Measurements from ENCODE around the gene ABCD4.
A peak's percentile ranks its signal among the peaks of the same experiment; 100 is the strongest.
"Not testable (repeated sequence)": the region's sequence is repeated elsewhere in the genome, so short reads cannot be mapped to it uniquely, and the experiment has no call there.

Gene ABCD4

GRCh38 chr14:74302634-74303569, at the start of gene ABCD4:
Gene ABCD4 (minus strand): TSS chr14:74302934. CDS start chr14:74302912, 22 bp downstream.
- peak; percentile 98 for DNase-seq

- no peak for DNase-seq
Measured at GRCh38 chr14:74350928-74351323, 48.2 kb upstream of the ABCD4 start.

GRCh38 chr14:74350211-74350927, 47.6 kb upstream of the ABCD4 start:
- no peak for DNase-seq

DNA sequence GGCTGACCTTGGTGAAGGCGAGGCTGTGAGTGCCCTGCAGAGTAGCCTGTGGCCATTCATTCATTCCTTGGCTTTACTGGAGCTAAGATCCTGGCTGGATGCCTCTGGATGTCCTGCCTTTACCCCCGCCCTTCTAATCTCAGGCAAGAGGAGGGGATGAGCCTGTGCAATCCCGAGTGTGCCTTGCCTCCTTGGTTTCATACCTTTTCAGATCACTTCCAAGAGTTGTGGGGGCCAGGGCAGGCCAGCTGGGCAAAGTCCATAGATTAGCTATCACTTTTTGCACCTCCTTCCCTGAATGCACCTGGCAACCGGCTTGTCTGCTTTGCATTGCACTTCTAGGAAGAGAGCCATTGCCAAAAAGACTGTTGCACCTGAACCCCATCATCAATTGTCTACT, 47.0 kb upstream of the ABCD4 start:
- DNase-seq = no peak

GRCh38 chr14:74348735-74349463, 46.2 kb upstream of the ABCD4 start:
- DNase-seq = no peak

DNA sequence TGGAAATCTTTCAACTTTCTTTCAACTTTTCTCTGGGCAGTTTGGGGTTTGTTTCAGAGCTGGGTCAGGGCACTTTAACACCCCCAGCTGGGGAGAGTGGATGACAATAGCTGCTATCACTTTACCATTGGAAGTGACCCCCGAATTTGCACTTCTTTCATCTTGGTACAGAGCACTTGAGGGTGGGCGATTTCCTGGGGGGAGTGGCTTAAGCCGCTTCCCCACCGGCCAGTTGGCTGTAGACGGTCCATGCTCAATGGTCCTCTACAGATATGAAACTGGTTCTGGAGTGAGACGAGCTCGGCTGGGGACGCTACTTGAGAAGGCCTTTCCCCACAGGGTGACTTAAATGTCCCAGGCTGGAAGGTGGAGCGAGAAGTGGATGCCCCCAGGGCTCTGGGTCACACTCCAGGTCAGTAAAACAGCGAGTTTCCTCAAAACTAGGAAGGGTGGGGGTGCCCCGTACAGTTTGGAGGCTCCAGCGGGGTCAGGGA, 45.6 kb upstream of the ABCD4 start, which contains the start of gene VRTN:
Gene VRTN, plus strand, starts transcription at position 231 of the 494 bp plus-strand sequence. CDS start 8,313 bp downstream, outside the sequence.
- DNase-seq = no peak

- no peak for DNase-seq
Measured at GRCh38 chr14:74347795-74348100, 45.0 kb upstream of the ABCD4 start.

- DNase-seq = no peak
Measured at GRCh38 chr14:74347097-74347794, 44.5 kb upstream of the ABCD4 start.

DNA sequence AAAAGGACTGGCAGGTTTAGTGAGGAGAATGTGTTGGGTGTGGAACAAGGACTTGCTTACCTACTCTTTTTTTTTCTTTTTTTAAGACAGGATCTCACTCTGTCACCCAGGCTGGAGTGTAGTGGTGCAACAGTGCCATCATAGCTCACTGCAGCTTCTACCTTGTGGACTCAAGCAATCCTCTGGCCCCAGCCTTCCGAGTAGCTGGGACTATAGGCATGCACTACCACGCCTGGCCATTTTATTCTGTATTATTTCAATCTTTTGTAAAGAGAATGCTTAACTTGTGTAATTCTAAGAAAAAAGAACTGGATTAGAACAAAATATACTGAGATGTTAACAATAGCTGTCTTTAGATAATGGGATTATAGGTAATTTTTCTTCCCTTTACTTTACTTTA, 43.6 kb upstream of the ABCD4 start:
- DNase-seq = no peak

DNA sequence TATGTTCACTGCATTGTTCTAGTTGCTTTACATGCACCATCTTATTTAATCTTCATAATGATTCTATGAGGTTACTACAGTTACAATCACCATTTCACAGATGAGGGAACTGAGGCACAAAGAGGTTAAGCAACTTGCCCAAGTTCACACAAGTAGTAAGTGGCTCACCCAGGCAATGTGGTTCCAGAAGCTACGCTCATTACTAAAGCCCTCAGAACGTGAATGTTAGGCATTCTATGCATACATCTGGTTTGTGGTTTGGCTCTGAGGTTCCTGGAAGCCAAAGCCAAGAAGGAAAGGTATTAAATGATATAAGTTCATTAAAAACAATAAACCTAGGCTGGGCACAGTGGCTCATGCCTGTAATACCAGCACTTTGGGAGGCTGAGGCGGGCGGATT, 31.2 kb upstream of the ABCD4 start:
- no peak for DNase-seq

- DNase-seq = not testable (repeated sequence)
Measured at GRCh38 chr14:74329950-74330552, 27.3 kb upstream of the ABCD4 start.

- peak; percentile 89 for DNase-seq
Measured at GRCh38 chr14:74326369-74327152, 23.8 kb upstream of the ABCD4 start.

DNA sequence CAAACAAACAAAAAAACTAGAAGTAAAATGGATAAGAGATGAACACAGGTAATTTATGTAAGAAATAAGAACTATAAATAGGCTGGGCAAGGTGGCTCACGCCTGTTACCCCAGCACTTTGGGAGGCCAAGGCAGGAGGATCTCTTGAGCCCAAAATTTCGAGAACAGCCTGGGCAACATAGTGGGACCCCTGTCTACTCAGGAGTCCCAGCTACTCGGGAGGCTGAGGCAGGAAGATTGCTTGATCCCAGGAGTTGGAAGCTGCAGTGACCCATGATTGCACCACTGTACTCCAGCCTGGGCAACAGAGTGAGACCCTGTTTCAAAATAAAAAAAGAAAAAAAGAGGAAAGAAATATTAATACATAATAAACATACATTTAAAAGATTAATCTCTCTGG, 22.7 kb upstream of the ABCD4 start:
- DNase-seq = no peak

DNA sequence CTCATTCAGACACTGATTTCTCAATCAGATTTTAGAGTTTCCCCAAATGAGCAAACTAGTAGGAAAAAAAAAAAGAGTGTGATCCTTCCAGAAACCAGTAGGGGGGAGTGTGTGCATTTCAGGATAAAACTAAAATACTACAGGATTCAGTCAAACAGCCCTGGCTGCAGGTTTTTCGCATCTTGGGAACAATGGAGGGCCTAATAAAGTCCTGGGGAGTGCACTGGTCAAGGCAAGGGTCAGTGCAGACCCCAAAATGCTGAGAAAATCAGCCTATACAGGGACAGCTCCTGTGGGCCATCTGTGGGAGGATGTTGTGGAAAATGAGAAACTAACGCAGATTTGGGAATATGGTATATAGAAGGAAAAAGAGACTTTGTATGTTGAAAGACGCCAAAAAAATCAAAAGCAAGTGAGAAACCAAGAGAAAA, 22.2 kb upstream of the ABCD4 start:
- DNase-seq = peak; percentile 39

DNA sequence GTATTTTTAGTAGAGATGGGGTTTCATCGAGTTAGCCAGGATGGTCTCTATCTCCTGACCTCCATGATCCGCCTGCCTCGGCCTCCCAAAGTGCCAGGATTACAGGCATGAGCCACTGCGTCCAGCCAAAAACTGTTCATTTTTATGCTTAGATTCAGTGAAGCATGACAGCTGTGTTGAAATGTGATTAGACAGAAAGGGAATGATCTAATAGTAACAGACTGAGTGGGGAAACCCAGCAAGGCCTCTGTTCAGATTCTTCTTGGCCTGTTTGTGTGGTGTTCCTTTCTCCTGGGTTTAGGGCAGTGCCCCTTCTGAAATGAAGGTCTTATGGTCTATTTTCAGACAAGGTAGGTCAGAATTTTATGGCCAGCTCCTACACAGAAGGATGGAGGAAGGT, 11.8 kb upstream of the ABCD4 start:
- no peak for DNase-seq

GRCh38 chr14:74313601-74314000, 10.9 kb upstream of the ABCD4 start:
- DNase-seq = no peak

- DNase-seq = no peak
Measured at GRCh38 chr14:74312161-74312560, 9.4 kb upstream of the ABCD4 start.

- no peak for DNase-seq
Measured at GRCh38 chr14:74309125-74310022, 6.6 kb upstream of the ABCD4 start.

- DNase-seq = no peak
Measured at GRCh38 chr14:74308695-74309094, 6.0 kb upstream of the ABCD4 start.

- peak; percentile 70 for DNase-seq
Measured at GRCh38 chr14:74302152-74302628, 544 bp downstream of the ABCD4 start.

Data from NCI-H69 (cell line).